GM12878 (cell line): ENCODE measurements around the gene AHCYL2. TPM values are rescaled to one million over a fixed set of nuclear protein-coding genes. Genes with fewer than 3 reads are reported as not detected.

Experiments used
- ATF7 ChIP-seq: fragments of 450-650 bp; IDR thresholded peaks from 2 replicates; pipeline ENCODE4 v1.6.1; 2016; ENCODE audit warnings: low read depth, mild to moderate bottlenecking
- CBFB ChIP-seq: IDR thresholded peaks from 2 replicates; pipeline ENCODE4 v1.6.1; 2016; ENCODE audit warnings: antibody characterized with exemption, low read depth
- CREM ChIP-seq: IDR thresholded peaks from 2 replicates; pipeline ENCODE4 v1.6.1; 2014; ENCODE audit warnings: antibody characterized with exemption, low read depth
- EED ChIP-seq: sonication (generic); IDR thresholded peaks from 2 replicates; pipeline ENCODE4 v1.6.1; 2016; ENCODE audit warnings: antibody characterized with exemption, low read depth
- EP300 ChIP-seq, 2 experiments: fragments of 150-350 bp in 1 of 2; IDR thresholded peaks; 2 replicates each; pipeline ENCODE4 v1.6.1; 2011 to 2012; ENCODE audit warnings: low read depth in 2 of 2, low read length in 2 of 2, borderline replicate concordance in 1 of 2, improper control_type of control experiment in 1 of 2, inconsistent platforms in 1 of 2; ENCODE audit not compliant: control insufficient read depth in 1 of 2
- ESRRA ChIP-seq: IDR thresholded peaks from 2 replicates; pipeline ENCODE4 v1.6.1; 2012; ENCODE audit warnings: mild to moderate bottlenecking, low read length, improper control_type of control experiment
- FOS ChIP-seq: IDR thresholded peaks from 3 replicates; pipeline ENCODE4 v1.6.1; 2011; ENCODE audit warnings: borderline replicate concordance; ENCODE audit not compliant: insufficient read length; ENCODE audit errors: extremely low read depth
- FOXK2 ChIP-seq: fragments of 450-650 bp; IDR thresholded peaks from 2 replicates; pipeline ENCODE4 v1.6.1; 2017; ENCODE audit warnings: mild to moderate bottlenecking, moderate library complexity
- FOXM1 ChIP-seq: IDR thresholded peaks from 2 replicates; pipeline ENCODE4 v1.6.1; 2012; ENCODE audit warnings: low read depth, mild to moderate bottlenecking, inconsistent platforms, low read length, moderate library complexity
- GATAD2B ChIP-seq: fragments of 450-650 bp; conservative IDR thresholded peaks from 2 replicates; pipeline ENCODE4 v1.6.1; 2017; ENCODE audit warnings: low read depth, mild to moderate bottlenecking, moderate library complexity
- HCFC1 ChIP-seq: fragments of 150-350 bp; IDR thresholded peaks from 2 replicates; pipeline ENCODE4 v1.6.1; 2014; ENCODE audit warnings: low read length
- KDM1A ChIP-seq: fragments of 200-600 bp; sonication (generic); IDR thresholded peaks from 2 replicates; pipeline ENCODE4 v1.6.1; 2016; ENCODE audit warnings: borderline replicate concordance
- LARP7 ChIP-seq: fragments of 450-650 bp; IDR thresholded peaks from 2 replicates; pipeline ENCODE4 v1.6.1; 2017; ENCODE audit warnings: mild to moderate bottlenecking
- MEF2B ChIP-seq: fragments of 450-650 bp; IDR thresholded peaks from 2 replicates; pipeline ENCODE4 v1.6.1; 2018; ENCODE audit warnings: mild to moderate bottlenecking, moderate library complexity; ENCODE audit not compliant: partially characterized antibody, poor library complexity, severe bottlenecking
- MLLT1 ChIP-seq: fragments of 450-650 bp; IDR thresholded peaks from 2 replicates; pipeline ENCODE4 v1.6.1; 2016; ENCODE audit warnings: mild to moderate bottlenecking
- MTA3 ChIP-seq: IDR thresholded peaks from 2 replicates; pipeline ENCODE4 v1.6.1; 2012; ENCODE audit warnings: low read length, inconsistent platforms, borderline replicate concordance
- NBN ChIP-seq: fragments of 450-650 bp; IDR thresholded peaks from 2 replicates; pipeline ENCODE4 v1.6.1; 2016
- PBX3 ChIP-seq: IDR thresholded peaks from 2 replicates; pipeline ENCODE4 v1.6.1; 2011; ENCODE audit warnings: mild to moderate bottlenecking, low read depth, low read length, moderate library complexity; ENCODE audit not compliant: insufficient replicate concordance
- PML ChIP-seq: IDR thresholded peaks from 2 replicates; pipeline ENCODE4 v1.6.1; 2012; ENCODE audit warnings: low read length, inconsistent platforms
- POLR2A ChIP-seq: IDR thresholded peaks from 2 replicates; pipeline ENCODE4 v1.6.1; 2011; ENCODE audit warnings: low read depth, mild to moderate bottlenecking, low read length
- RAD21 ChIP-seq: IDR thresholded peaks from 2 replicates; pipeline ENCODE4 v1.6.1; 2011; ENCODE audit warnings: mild to moderate bottlenecking, low read depth, low read length, moderate library complexity; ENCODE audit not compliant: insufficient read depth
- RELA ChIP-seq: fragments of 450-650 bp; IDR thresholded peaks from 2 replicates; pipeline ENCODE4 v1.8.0; 2014; ENCODE audit warnings: borderline replicate concordance; ENCODE audit not compliant: partially characterized antibody
- SMAD5 ChIP-seq: IDR thresholded peaks from 2 replicates; pipeline ENCODE4 v1.6.1; 2016; ENCODE audit warnings: antibody characterized with exemption, low read depth
- SMC3 ChIP-seq: IDR thresholded peaks from 2 replicates; pipeline ENCODE4 v1.6.1; 2011; ENCODE audit warnings: low read length, improper control_type of control experiment, borderline replicate concordance
- TARDBP ChIP-seq: IDR thresholded peaks from 2 replicates; pipeline ENCODE4 v1.6.1; 2016; ENCODE audit warnings: borderline replicate concordance
- TBL1XR1 ChIP-seq: IDR thresholded peaks from 2 replicates; pipeline ENCODE4 v1.6.1; 2012; ENCODE audit warnings: low read depth, low read length, improper control_type of control experiment
- ZNF24 ChIP-seq: fragments of 450-650 bp; IDR thresholded peaks from 2 replicates; pipeline ENCODE4 v1.6.1; 2017; ENCODE audit warnings: antibody characterized with exemption, mild to moderate bottlenecking
- ZNF274 ChIP-seq: IDR thresholded peaks from one replicate; pipeline ENCODE4 v1.8.0; 2011; ENCODE audit not compliant: insufficient read length, insufficient read depth
- ZNF592 ChIP-seq: fragments of 450-650 bp; IDR thresholded peaks from 2 replicates; pipeline ENCODE4 v1.6.1; 2017; ENCODE audit warnings: mild to moderate bottlenecking, moderate library complexity
- polyA plus RNA-seq, 11 experiments: library from polyadenylated mRNA; depleted of rRNA in 4 of 11; unstranded in 6 of 11; stranded (reverse) in 5 of 11; fragments of >200 nt; fragmentation: Nextera tagmentation in 4 of 11; fragmentation: Illumina TruSeq in 1 of 11; extraction: Ambion mirVana in 4 of 11; extraction: Trizol in 1 of 11; gene quantifications; 1 replicate in 1 of 11; 2 replicates in 10 of 11; pipeline versions ENCODE4 v1.2.1 to v1.2.3, GENCODE V29; 2011 to 2016; ENCODE audit warnings: inconsistent platforms in 2 of 11, missing spikeins in 2 of 11, low read depth in 1 of 11
- total RNA-seq, 4 experiments: library from RNA; depleted of rRNA in 3 of 4; stranded (reverse); fragments of >200 nt in 3 of 4; fragmentation: Illumina TruSeq in 1 of 4; extraction: Trizol in 1 of 4; gene quantifications; 2 replicates each; pipeline versions ENCODE4 v1.2.1 to v1.2.3, GENCODE V29; 2013 to 2021

The AHCYL2 gene
- total and polyA plus RNA-seq, 10 of the 15 experiments (the other 5 are each of a cell fraction or from before 2014, with no cell fraction given): 1.7 to 29.1 (median 5.4) TPM

- TF ChIP-seq SMAD5: no peak
- no peak for TF ChIP-seq KDM1A
- no peak for TF ChIP-seq EED
- no peak for TF ChIP-seq MTA3
- 0 out of 2 replicates have a peak, but pooled peaks have one; percentile 24 for TF ChIP-seq MLLT1
- TF ChIP-seq POLR2A: no peak
- no peak for TF ChIP-seq ZNF24
- TF ChIP-seq LARP7: no peak
- TF ChIP-seq CBFB: no peak
- no peak for TF ChIP-seq GATAD2B
- TF ChIP-seq TARDBP: no peak
- no peak for TF ChIP-seq FOS
- TF ChIP-seq FOXK2: no peak
- TF ChIP-seq ZNF274: no peak
- 0 out of 2 replicates have a peak, but pooled peaks have one; percentile 14 for TF ChIP-seq ZNF592
- TF ChIP-seq EP300 (IDR thresholded peaks at IDR 0.05; ENCODE audit: borderline replicate concordance in 1 of 2, control insufficient read depth in 1 of 2, low read depth in 2 of 2, low read length in 2 of 2): no peak; a peak in 1 of 4 replicates
- TF ChIP-seq HCFC1: no peak
- no peak for TF ChIP-seq CREM
- TF ChIP-seq ATF7: peak; percentile 22; the same call in 1 of the 2 replicates
- TF ChIP-seq SMC3: no peak
- TF ChIP-seq MEF2B: peak; percentile 79
- no peak for TF ChIP-seq FOXM1
- TF ChIP-seq TBL1XR1: no peak
- no peak for TF ChIP-seq PBX3
- no peak for TF ChIP-seq RAD21
- peak; percentile 34; the same call in 1 of the 2 replicates for TF ChIP-seq PML
- no peak for TF ChIP-seq RELA
- no peak for TF ChIP-seq ESRRA
- no peak for TF ChIP-seq NBN
These were observed 180.7 kb downstream of the AHCYL2 start (continued) for GRCh38 chr7:129405527-129405926.
